T-helper 2 cell treated with Interferon-gamma antibody and Interleukin-4, amounts not matched to agents 100 ng/mL and 5 ng/mL, for 36 hours (primary cell): ENCODE measurements around the gene PFKFB2. TPM values are rescaled to one million over a fixed set of nuclear protein-coding genes. Genes with fewer than 3 reads are reported as not detected.

Source experiments
- intact Hi-C: fragments of 100-400 bp; cut with micrococcal nuclease; formaldehyde crosslinking; loops from one replicate; pipeline ENCODE4 v1.15.1; 2023
- total RNA-seq: library from RNA; stranded (reverse); gene quantifications from 2 replicates; pipeline ENCODE4 v1.2.3, GENCODE V29; 2022

Gene PFKFB2
- total RNA-seq, result 1.2 and 1.6 TPM in 2 replicates

GRCh38 chr1:207052911-207053769, at the start of gene PFKFB2:
PFKFB2 (plus strand) TSS chr1:207053275; CDS start chr1:207054718, 1,443 bp downstream.
- intact Hi-C loops, result loop anchor here (5.0 to 10.0 kb wide), 4 partner anchors 128 to 772 kb away; partner anchors contain the start of gene FCMR

DNA sequence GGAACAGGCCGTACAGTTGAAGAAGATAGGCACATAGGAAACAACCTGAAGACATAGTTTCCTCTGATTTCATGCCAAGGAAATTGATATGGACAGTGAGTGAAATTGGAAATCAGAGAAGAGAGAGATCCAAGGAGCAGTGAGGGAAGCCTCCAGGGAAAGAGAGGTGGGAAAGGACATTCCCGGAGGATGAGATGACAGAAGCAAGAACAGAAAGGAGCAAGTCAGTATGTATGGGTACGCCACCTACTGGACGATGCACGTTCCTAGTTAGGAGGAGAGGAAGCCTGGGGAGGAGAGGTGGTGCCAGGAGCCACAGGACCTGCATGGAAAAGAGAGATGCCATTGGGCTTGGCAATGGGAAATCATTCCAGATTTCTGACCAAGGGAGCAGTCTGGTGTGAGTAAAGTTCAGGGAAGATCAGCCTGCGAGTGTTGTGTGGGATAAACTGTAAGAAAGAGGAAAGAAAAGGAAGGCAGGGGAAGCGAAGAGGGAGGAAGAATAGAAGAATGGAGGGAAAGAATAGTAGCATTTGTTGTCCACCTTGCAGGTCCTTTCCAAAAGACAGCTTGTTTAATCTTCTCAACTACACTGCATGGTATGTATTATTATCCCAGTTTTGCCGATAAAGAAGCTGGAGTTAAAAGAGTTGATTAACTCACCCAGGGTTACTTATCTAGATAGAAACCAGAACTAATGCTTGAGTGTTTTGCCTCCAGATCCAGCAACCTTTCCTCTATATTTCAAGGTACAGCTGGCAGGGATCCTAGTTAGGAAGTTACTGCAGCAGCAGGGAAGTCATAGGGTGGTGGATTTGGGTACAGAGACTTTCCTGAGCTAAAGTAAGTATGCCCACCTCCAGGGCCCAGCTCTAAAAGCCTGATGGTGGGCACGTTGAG, 47.9 kb upstream of the PFKFB2 start:
- intact Hi-C loops, result loop anchor here (1.0 kb wide), 1 partner anchor 73 kb away; no protein-coding TSS in a partner anchor

GRCh38 chr1:207006083-207006482, 47.0 kb upstream of the PFKFB2 start:
- intact Hi-C loops, result no loop called here

- intact Hi-C loops, result no loop called here
These were observed 46.2 kb upstream of the PFKFB2 start for GRCh38 chr1:207006914-207007313.

DNA sequence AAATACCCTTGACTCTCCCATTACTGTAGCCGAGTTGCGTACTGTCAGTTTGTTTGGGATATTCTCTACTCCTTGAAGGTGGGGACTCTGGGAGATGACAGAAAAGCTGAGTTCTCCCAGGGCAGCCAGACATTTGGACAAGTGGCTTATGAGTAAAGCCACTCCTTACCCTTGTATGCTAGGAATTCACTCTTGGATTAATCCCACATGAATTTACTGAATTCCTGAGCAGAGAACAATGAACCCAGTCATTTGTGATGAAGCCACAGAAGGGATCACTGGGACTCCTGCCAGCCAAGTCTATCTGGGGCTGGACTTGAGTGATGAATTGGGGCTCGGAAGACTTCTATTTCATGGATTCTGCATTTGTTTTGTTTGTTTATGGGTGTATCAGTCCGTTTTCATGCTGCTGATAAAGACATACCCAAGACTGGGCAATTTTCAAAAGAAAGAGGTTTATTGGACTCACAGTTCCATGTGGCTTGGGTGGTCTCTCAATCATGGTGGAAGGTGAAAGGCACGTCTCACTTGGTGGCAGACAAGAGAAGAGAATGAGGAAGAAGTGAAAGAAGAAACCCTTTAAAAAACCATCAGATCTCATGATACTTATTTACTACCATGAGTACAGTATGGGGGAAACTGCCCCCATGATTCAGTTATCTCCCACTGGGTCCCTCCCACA, 45.6 kb upstream of the PFKFB2 start:
- intact Hi-C loops, result no loop called here

GRCh38 chr1:207009182-207009850, 43.8 kb upstream of the PFKFB2 start:
- intact Hi-C loops, result no loop called here

DNA sequence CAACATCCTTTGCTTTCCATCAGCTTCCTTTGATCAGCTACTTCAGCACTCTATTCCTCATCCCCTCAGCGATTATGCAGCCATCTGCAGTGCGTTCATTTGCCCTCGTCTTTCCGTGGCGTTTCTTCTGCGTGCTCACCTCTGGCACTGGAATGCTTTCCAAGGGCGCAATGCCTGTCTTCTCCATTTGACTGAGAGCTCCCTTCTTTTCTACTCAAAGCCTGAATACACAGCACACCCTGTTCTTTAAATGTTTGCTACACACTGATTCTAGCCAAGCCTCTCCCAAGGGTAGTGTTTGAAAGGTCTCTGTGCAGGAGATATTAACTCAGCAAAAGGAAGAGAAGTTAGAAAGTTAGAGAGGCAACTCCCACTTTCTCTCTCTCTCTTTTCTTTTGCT, 43.1 kb upstream of the PFKFB2 start:
- intact Hi-C loops, result no loop called here

GRCh38 chr1:207010726-207011125, 42.3 kb upstream of the PFKFB2 start:
- intact Hi-C loops, result no loop called here

- intact Hi-C loops, result no loop called here
These were observed 39.6 kb upstream of the PFKFB2 start for GRCh38 chr1:207013321-207014085.

- intact Hi-C loops, result no loop called here
These were observed 38.3 kb upstream of the PFKFB2 start for GRCh38 chr1:207014728-207015127.

DNA sequence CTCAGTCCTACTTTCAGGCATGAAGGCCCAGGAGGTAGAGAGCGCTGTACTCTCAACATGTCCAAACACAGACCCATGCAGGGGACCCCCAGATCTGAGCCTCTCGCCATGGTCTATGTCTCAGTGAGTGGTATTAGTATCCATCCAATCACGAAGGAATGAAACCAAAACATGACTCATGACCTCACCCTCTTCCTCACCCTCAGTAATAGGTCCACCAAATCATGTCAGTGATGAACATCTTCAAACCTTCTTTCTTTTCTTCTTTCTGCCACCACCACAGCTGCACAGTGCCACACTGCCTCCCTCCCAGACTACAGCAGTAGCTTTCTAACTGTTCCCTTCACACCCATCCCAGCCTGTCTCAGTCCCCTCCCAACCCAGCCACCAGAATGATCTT, 37.3 kb upstream of the PFKFB2 start:
- intact Hi-C loops, result no loop called here

- intact Hi-C loops, result no loop called here
These were observed 35.2 kb upstream of the PFKFB2 start for GRCh38 chr1:207017615-207018559.

DNA sequence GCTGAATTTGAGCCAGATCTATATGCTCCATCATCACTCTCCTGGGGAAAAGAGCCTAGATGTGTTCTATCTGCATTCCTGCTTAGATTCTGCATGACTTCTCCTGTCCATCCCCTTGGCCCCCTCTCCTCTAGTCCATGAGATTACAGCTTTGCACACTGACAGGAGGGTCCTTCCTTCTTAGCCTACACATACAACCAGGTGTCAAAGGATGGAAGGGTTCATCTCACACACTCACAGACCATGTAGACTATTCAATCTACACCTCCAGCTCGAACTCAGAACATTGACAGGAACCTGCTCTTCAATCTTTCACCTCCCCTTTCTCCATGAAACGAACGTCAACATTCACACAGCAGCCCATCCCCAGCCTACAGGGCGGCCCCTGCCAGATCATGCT, 34.4 kb upstream of the PFKFB2 start:
- intact Hi-C loops, result no loop called here

DNA sequence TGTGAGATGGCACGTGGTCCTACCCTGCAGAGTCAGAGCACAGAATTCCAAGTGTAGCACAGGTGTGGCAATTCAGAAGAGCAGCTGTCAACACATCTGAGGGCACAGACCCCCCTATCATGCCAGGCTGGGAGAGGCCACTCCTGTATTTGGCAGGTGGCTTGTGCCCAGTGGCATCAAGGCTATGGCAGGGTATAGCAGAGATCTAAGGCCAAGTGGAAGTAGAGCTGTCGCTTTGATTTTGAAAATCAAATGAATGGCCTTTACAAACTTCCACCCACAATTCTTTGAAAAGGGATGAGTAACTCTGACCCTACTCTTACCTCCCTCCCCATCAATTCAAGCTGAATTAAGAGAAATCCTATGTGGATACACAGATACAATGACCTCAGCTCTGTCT, 33.9 kb upstream of the PFKFB2 start:
- intact Hi-C loops, result no loop called here

DNA sequence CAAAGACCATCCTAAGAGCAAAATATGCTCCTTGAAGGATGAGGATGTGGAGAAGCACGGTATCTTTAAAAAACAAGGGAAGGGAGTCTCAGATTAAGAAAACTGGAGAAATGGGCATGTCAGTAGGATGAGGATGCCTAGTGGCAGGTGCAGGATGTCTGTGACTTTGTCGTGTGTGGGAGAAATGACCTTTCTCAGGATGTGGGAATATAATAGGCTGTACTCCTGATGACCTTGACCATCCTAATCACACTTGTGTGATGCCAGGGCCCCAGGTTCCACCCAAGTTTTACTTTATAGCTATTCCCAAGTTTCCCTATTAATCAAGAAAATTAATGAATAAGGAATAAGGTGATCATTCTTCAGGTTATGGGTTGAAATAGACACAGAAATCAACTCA, 33.4 kb upstream of the PFKFB2 start:
- intact Hi-C loops, result no loop called here

DNA sequence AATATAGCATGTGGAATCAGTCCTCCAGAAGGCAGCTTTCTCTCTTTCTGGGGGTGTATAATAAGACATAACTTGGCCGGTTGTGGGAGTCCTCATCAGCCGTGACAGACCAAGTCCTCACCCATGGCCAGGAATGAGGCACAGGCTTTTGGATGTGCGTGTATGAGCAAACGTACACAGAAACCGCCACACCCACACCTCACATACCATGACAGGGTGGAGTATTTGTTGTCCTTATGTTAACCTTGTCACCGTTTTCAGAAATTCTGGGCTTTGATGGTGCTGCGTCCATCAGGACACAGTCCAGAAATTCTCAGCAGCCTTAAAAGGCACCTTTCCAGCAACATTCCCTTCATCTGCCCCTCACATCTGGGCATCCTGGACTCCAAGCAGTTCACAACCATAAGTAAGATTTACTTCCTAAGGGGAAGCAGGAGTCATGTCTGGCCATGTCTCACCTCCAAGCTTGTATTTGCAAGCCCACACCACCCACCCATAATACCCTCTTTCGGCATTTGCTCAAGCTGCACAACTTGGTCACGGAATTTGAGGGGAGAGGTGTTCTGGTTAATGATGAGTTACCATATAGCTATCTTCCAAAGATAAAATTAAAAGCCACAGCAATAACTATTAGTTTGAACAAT, 32.9 kb upstream of the PFKFB2 start:
- intact Hi-C loops, result no loop called here

GRCh38 chr1:207020709-207021107, 32.4 kb upstream of the PFKFB2 start:
- intact Hi-C loops, result no loop called here

DNA sequence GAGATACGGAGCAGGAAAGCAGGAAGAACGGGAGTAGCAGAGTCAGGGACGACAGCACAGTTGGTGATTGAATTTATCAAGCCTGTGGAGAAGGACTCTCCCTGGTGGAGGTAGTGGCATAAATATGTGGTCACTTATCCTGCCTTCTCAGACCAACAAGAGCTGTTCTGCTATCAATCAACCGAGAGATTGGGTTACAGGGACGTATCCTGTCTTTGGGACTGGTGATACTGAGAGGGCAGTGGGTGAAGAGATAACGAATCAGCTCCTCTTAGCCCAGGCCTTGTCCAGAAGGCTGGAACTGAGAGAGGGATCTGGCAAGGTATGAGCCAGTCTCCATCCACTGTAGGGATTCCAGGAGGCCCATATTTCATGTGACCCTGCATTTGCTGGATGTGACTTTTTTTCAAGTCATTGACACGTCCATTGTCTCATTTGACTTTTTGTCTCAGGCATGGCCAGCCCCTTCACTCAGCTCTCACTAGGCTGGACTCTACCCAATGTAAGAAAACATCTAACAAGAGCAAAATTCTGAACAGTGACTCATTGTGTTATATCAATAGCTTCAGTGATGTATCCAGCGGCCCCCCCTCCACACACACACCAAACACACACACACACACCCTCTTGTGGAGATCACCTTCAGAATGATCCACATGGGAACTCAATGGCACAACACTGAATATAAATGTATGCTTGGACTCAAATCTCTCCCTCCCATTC, 31.8 kb upstream of the PFKFB2 start:
- intact Hi-C loops, result no loop called here
